ENCODE results near the gene SYPL2.
A peak's percentile ranks its signal among the peaks of the same experiment; 100 is the strongest.

Gene SYPL2

GRCh38 chr1:109477821-109478220, 11.5 kb downstream of the SYPL2 start:
- Histone ChIP-seq H3K4me1 (ENCODE audit: insufficient read depth, low read length, severe bottlenecking) (peaks cover under 1% of the 10 kb centered on the region), H3K79me2 (ENCODE audit: insufficient read depth, low read length) (no peaks in the 10 kb centered on the region), H3K36me3 (ENCODE audit: insufficient read depth, low read length) (no peaks in the 10 kb centered on the region), H3K27me3 (ENCODE audit: insufficient read depth, low read length) (no peaks in the 10 kb centered on the region; the same call in 1 of the 2 replicates), H3K4me3 (ENCODE audit: low read depth, low read length, poor library complexity, severe bottlenecking) (no peak overlapping the region), H3F3A (ENCODE audit: insufficient read depth, low read length) (no peaks in the 10 kb centered on the region), H3K9me3 (ENCODE audit: low read length) (no peaks in the 10 kb centered on the region), H3K4me2 (ENCODE audit: low read length) (no peak overlapping the region), H3K9me2 (ENCODE audit: low read depth, low read length) (no peaks in the 10 kb centered on the region), H4K20me1 (ENCODE audit: insufficient read depth, low read length) (no peaks in the 10 kb centered on the region), H3K27ac (ENCODE audit: low read depth, low read length, poor library complexity, severe bottlenecking) (no peak overlapping the region), H3K9ac (ENCODE audit: low read length) (no peak overlapping the region), H2AFZ (ENCODE audit: low read length) (no peak overlapping the region)
- TF ChIP-seq EZH2 (IDR thresholded peaks at IDR 0.05; ENCODE audit: borderline replicate concordance, low read length) (no peak), CTCF (IDR thresholded peaks at IDR 0.05; ENCODE audit: low read length) (no peak)

- no peaks in the 10 kb centered on the region; the same call in 1 of the 2 replicates for H3K27me3 ChIP-seq (ENCODE audit: insufficient read depth, low read length)
- TF ChIP-seq EZH2 (IDR thresholded peaks at IDR 0.05; ENCODE audit: borderline replicate concordance, low read length) (no peak), CTCF (IDR thresholded peaks at IDR 0.05; ENCODE audit: low read length) (peak; percentile 6; the same call in 1 of the 2 replicates)
- H2AFZ ChIP-seq (ENCODE audit: low read length), result no peak overlapping the region
- H3K9me3 ChIP-seq (ENCODE audit: low read length), result no peaks in the 10 kb centered on the region
- no peaks in the 10 kb centered on the region for H3F3A ChIP-seq (ENCODE audit: insufficient read depth, low read length)
- no peaks in the 10 kb centered on the region for H4K20me1 ChIP-seq (ENCODE audit: insufficient read depth, low read length)
- no peaks in the 10 kb centered on the region for H3K9me2 ChIP-seq (ENCODE audit: low read depth, low read length)
- H3K79me2 ChIP-seq (ENCODE audit: insufficient read depth, low read length), result no peaks in the 10 kb centered on the region
- no peak overlapping the region for H3K4me2 ChIP-seq (ENCODE audit: low read length)
- H3K4me3 ChIP-seq (ENCODE audit: low read depth, low read length, poor library complexity, severe bottlenecking), result no peak overlapping the region
- no peak overlapping the region for H3K27ac ChIP-seq (ENCODE audit: low read depth, low read length, poor library complexity, severe bottlenecking)
- H3K9ac ChIP-seq (ENCODE audit: low read length), result no peak overlapping the region
- no peaks in the 10 kb centered on the region for H3K36me3 ChIP-seq (ENCODE audit: insufficient read depth, low read length)
- peaks cover 7% of the 10 kb centered on the region for H3K4me1 ChIP-seq (ENCODE audit: insufficient read depth, low read length, severe bottlenecking)
Measured at GRCh38 chr1:109478806-109479205, 12.5 kb downstream of the SYPL2 start.

GRCh38 chr1:109479311-109479710, 13.0 kb downstream of the SYPL2 start:
- Histone ChIP-seq H3K9me2 (ENCODE audit: low read depth, low read length) (no peaks in the 10 kb centered on the region), H4K20me1 (ENCODE audit: insufficient read depth, low read length) (no peaks in the 10 kb centered on the region), H3F3A (ENCODE audit: insufficient read depth, low read length) (no peaks in the 10 kb centered on the region), H3K27me3 (ENCODE audit: insufficient read depth, low read length) (no peaks in the 10 kb centered on the region; the same call in 1 of the 2 replicates), H3K4me2 (ENCODE audit: low read length) (no peak overlapping the region), H3K4me1 (ENCODE audit: insufficient read depth, low read length, severe bottlenecking) (peaks cover 8% of the 10 kb centered on the region), H3K4me3 (ENCODE audit: low read depth, low read length, poor library complexity, severe bottlenecking) (no peak overlapping the region), H3K9ac (ENCODE audit: low read length) (no peak overlapping the region), H2AFZ (ENCODE audit: low read length) (no peak overlapping the region), H3K36me3 (ENCODE audit: insufficient read depth, low read length) (no peaks in the 10 kb centered on the region), H3K79me2 (ENCODE audit: insufficient read depth, low read length) (no peaks in the 10 kb centered on the region), H3K9me3 (ENCODE audit: low read length) (no peaks in the 10 kb centered on the region), H3K27ac (ENCODE audit: low read depth, low read length, poor library complexity, severe bottlenecking) (no peak overlapping the region)
- no peak for TF ChIP-seq CTCF (IDR thresholded peaks at IDR 0.05; ENCODE audit: low read length)
- TF ChIP-seq EZH2 (IDR thresholded peaks at IDR 0.05; ENCODE audit: borderline replicate concordance, low read length), result no peak
